Activated naive CD4-positive, alpha-beta T cell treated with anti-CD3 and anti-CD28 coated beads, Interleukin-2, amount 50 U/mL, for 16 hours (primary cell): ENCODE measurements around the gene MYPN.
"Not testable (repeated sequence)": the region's sequence is repeated elsewhere in the genome, so short reads cannot be mapped to it uniquely, and the experiment has no call there.

ENCODE experiments used
- DNase-seq: peaks from one replicate; pipeline ENCODE4 v3.0.0-alpha.2; 2020

MYPN gene

DNA sequence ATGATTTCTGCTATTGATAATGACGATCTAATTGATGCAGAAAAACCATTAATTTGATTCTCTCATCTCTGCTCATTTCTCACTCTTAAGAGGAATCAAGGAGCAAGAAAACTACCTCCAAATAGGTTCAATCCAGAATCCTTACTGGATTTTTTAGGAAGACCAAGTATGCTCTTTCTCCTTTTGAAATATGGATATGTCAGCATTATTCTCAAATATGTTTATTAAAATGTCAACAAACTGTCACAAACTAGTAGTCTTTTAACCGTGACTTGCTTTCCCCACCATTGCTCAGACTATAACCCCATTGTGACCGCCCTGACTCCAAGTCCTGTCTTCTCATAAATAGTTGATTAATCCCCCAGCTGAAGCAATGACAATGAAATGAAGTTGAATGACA, 123.8 kb downstream of the MYPN start:
- DNase-seq: no peak

DNA sequence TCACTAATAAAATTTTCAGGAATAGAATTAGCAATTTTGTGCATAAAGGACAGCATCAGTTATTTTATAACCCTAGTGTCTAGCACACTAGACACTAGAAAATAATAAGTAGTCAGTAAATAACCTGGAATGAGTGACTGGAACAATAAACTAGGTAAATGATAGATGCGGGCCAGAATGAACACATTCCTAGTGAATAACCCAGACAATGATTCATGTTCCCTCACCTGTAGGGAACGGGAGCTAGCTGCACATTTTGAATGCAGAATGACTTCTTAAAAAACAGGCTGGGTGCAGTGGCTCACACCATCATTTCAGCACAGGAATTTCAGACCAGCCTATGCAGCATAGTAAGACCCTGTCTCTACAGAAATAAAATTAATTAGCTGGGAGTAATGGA, 125.8 kb downstream of the MYPN start:
- DNase-seq: no peak

DNA sequence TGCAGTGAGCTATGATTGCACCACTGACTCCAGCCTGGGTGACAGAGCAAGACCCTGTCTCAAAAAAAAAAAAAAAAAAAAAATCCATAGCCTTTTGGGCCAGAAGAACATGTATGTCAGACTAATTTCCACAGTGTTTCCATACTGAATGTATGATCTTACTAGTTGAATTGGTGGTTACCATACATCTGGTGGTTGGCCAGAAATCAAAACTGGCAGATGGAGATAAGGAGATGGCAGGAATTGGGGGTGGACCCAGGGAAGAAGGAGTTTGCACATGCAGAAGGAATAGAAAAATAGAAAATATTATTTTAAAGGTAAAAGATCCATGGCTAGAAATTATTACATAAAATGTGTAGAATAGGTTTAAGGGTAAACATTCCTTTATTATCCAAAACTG, 126.3 kb downstream of the MYPN start:
- DNase-seq: no peak

DNA sequence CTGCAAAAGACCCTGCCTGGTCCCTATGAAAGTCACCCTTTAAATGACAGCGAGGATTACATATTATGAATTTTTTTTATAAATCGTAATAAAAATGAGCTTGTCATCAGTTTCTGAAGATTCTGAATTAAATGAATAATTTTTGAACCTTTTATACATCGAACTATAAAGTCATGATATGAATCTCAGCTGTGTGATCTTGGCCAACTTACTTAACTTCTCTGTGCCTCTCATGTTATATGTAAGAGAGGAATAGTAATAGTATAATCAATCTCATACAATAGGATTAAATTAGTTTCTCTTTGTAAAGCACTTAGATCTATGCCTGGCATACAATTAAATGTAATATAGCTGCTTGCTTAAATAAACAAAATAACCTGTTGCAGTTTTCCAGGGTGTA, 127.9 kb downstream of the MYPN start:
- DNase-seq: no peak

GRCh38 chr10:68238371-68238770, 129.1 kb downstream of the MYPN start:
- DNase-seq: no peak

- no peak for DNase-seq
Measured at GRCh38 chr10:68239069-68239468, 129.8 kb downstream of the MYPN start.

- DNase-seq: no peak
Measured at GRCh38 chr10:68239596-68240150, 130.4 kb downstream of the MYPN start.

DNA sequence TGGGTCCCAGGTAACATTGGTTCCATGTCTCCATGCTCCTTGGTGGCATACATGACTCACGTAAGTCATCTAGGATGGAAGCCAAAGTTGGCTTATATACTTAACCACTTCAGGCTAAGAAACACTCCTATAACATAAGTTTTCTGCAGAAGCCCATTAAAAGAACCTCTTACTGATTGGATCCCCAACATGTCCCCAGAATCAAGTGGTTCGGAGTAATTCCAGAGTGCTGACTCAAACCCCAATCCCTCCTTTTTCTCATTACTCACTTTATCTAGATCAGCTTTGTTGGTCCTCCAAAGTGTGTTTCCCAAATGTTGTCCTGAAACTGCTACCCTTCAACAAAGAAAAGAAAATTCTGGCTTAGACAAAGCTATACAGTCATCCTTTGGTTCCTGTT, 132.8 kb downstream of the MYPN start:
- DNase-seq: no peak

DNA sequence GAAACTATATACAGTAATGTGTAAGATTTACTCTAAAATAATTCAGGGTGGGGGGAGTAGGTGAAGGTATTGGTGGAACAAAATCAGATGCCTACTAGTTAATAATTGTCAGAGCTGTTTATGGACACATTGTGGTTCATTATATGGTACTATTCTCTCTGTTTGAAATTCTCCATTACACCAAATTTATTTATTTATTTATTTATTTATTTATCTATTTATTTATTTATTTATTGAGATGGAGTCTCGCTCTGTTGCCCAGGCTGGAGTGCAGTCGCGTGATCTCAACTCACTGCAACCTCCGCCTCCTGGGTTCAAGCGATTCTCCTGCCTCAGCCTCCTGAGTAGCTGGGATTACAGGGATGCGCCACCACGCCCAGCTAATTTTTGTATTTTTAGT, 137.1 kb downstream of the MYPN start:
- not testable (repeated sequence) for DNase-seq

DNA sequence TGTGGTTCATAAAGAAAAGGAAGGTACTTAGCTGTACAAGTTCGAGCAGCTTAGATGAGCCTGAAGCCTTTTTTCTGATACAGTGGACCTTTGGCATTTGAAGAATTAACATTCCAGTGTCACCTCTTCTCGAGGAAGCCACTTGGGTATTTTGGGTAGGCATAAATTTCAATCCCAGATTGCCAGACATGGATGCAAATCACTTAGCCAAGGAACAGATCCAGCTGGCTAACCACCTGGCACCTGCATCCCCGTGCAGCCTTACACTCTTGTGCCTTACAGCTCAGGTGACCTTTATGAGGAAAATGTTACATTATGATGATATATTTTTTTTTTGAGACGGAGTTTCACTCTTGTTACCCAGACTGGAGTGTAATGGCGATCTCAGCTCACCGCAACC, 138.6 kb downstream of the MYPN start:
- DNase-seq: no peak

DNA sequence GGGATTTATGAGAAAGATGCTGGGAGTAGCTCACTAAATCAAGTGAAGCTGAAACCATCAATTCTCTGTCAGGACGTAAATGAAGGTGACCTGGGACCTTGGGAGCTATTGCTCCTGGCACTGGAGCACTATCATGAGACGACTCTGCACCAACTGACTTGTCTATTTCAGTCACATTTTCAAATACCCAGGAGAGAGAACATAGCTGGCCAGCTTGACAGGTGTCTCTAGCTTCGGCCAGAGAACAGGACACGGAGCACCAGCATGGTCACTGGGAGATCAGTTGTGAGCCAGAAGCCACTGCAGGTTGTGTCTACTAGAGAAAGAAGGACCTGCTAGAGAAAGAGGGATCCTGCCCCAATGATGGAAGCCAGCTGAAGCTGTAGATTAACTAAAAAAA, 140.0 kb downstream of the MYPN start:
- no peak for DNase-seq

DNA sequence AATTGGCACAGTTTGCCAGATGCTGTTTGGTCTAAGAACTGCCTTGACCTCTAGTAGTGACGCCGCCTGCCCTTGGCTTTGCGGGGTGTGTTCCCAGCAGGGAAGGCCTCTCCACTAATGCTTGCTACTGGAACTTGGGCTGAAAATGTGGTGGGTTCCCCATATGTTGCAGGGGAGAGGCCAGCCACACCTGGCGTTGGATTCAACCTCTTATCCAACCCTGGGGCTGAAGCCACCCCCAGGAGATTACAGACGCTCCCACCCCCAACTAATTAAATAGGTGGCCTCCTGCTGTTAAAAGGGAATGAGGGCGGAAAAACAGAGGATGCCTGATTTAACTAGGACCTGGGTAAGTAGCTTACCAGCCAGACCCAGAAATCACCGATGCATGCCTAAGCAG, 141.9 kb downstream of the MYPN start:
- no peak for DNase-seq

- DNase-seq: no peak
Measured at GRCh38 chr10:68251625-68252495, 142.6 kb downstream of the MYPN start.

GRCh38 chr10:68253346-68253745, 144.1 kb downstream of the MYPN start:
- DNase-seq: no peak

DNA sequence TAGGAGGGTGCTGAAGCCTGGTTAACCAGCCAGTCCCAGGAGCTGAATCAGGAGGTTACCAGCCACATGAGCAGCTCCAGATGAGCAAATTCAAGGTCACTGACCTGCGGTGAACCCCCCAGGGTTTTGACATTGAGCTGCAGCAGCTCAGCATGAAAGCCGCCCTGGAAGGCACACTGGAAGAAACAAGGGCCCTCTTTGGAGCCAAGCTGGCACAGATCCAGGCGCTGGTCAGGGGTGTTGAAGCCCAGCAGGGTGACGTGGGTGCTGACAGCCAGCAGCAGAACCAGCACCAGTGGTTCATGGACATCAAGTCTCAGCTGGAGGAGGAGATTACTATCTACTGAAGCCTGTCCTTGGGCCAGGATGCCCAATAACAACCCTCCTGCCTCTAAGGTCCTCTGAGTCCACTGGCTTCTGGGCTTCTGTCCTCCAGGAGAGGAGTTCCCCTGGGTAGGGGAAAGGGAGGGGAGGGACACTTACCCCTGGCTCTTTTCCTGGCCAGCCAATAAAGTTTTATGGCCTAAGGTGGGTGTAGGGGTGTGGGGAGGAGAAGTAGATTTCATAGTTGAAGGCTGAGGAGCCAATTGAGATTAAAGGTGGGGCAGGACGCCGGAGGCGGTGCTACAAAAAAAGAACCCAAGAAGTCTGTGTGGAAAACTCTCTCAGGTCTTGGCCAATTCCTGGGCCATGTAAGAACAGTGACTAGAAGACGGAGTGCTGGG, 152.0 kb downstream of the MYPN start:
- no peak for DNase-seq
